ENCODE measurements around the gene TOE1.
"Not testable (repeated sequence)": the region's sequence is repeated elsewhere in the genome, so short reads cannot be mapped to it uniquely, and the experiment has no call there.

TOE1 gene

GRCh38 chr1:45380125-45380524, 40.2 kb downstream of the TOE1 start:
- no peak overlapping the region for H3K23ac ChIP-seq (ENCODE audit: low read length)
- no peaks in the 10 kb centered on the region for H3K27me3 ChIP-seq (ENCODE audit: insufficient read depth, low read length, poor library complexity)
- no peak overlapping the region for H3K4me2 ChIP-seq (ENCODE audit: low read length)
- DNase-seq, result no peak
- no peaks in the 10 kb centered on the region for H3K4me1 ChIP-seq (ENCODE audit: control insufficient read depth, low read depth, low read length)
- no peak overlapping the region for H2BK5ac ChIP-seq (ENCODE audit: low read length)
- no peak overlapping the region for H2BK15ac ChIP-seq (replicated peaks; ENCODE audit: low read depth)
- no CpG with 5 or more reads among the region's 4 CpGs for WGBS (ENCODE audit: extremely low coverage, insufficient coverage, low lambda C conversion rate)
- H4K5ac ChIP-seq (ENCODE audit: low read length), result no peak overlapping the region
- H3K56ac ChIP-seq (ENCODE audit: low read length), result no peak overlapping the region
- no peak overlapping the region for H4K8ac ChIP-seq (ENCODE audit: low read depth, low read length)
- H3K36me3 ChIP-seq (ENCODE audit: control insufficient read depth, insufficient read depth, low read length), result no peaks in the 10 kb centered on the region
- H3K9ac ChIP-seq (ENCODE audit: low read length), result no peak overlapping the region
- H2AK5ac ChIP-seq (ENCODE audit: low read length), result no peak overlapping the region
- H3K79me2 ChIP-seq (ENCODE audit: control insufficient read depth, insufficient read depth, low read length), result no peaks in the 10 kb centered on the region
- H3K27ac ChIP-seq (ENCODE audit: low read depth, low read length), result no peak overlapping the region
- H2BK120ac ChIP-seq (ENCODE audit: low read depth, low read length), result no peak overlapping the region
- H3K18ac ChIP-seq (ENCODE audit: low read length), result no peak overlapping the region
- no peak overlapping the region for H3K4ac ChIP-seq (ENCODE audit: low read depth, low read length)
- H3K4me3 ChIP-seq (ENCODE audit: low read length), result no peak overlapping the region
- H3K79me1 ChIP-seq (ENCODE audit: low read length), result no peaks in the 10 kb centered on the region

GRCh38 chr1:45380730-45381129, 40.8 kb downstream of the TOE1 start:
- Histone ChIP-seq H3K4me3 (ENCODE audit: low read length) (no peak overlapping the region), H4K5ac (ENCODE audit: low read length) (no peak overlapping the region), H3K79me1 (ENCODE audit: low read length) (no peaks in the 10 kb centered on the region), H3K4me2 (ENCODE audit: low read length) (no peak overlapping the region), H3K27me3 (ENCODE audit: insufficient read depth, low read length, poor library complexity) (no peaks in the 10 kb centered on the region), H2BK15ac (replicated peaks; ENCODE audit: low read depth) (no peak overlapping the region), H3K23ac (ENCODE audit: low read length) (no peak overlapping the region), H3K4me1 (ENCODE audit: control insufficient read depth, low read depth, low read length) (no peaks in the 10 kb centered on the region), H3K27ac (ENCODE audit: low read depth, low read length) (no peak overlapping the region), H3K79me2 (ENCODE audit: control insufficient read depth, insufficient read depth, low read length) (no peaks in the 10 kb centered on the region), H3K4ac (ENCODE audit: low read depth, low read length) (no peak overlapping the region), H2BK120ac (ENCODE audit: low read depth, low read length) (no peak overlapping the region), H4K8ac (ENCODE audit: low read depth, low read length) (no peak overlapping the region), H3K18ac (ENCODE audit: low read length) (no peak overlapping the region), H2AK5ac (ENCODE audit: low read length) (no peak overlapping the region), H3K9ac (ENCODE audit: low read length) (no peak overlapping the region), H3K36me3 (ENCODE audit: control insufficient read depth, insufficient read depth, low read length) (no peaks in the 10 kb centered on the region), H3K56ac (ENCODE audit: low read length) (no peak overlapping the region), H2BK5ac (ENCODE audit: low read length) (no peak overlapping the region)
- no CpG with 5 or more reads among the region's 1 CpG for WGBS (ENCODE audit: extremely low coverage, insufficient coverage, low lambda C conversion rate)
- DNase-seq, result no peak

GRCh38 chr1:45381243-45381642, 41.3 kb downstream of the TOE1 start:
- no peak overlapping the region for H3K4ac ChIP-seq (ENCODE audit: low read depth, low read length)
- no peak overlapping the region for H3K18ac ChIP-seq (ENCODE audit: low read length)
- no peak overlapping the region for H2BK15ac ChIP-seq (replicated peaks; ENCODE audit: low read depth)
- no peak overlapping the region for H2AK5ac ChIP-seq (ENCODE audit: low read length)
- no peak overlapping the region for H4K5ac ChIP-seq (ENCODE audit: low read length)
- no peak overlapping the region for H2BK120ac ChIP-seq (ENCODE audit: low read depth, low read length)
- no peak for DNase-seq
- H2BK5ac ChIP-seq (ENCODE audit: low read length), result no peak overlapping the region
- WGBS (ENCODE audit: extremely low coverage, insufficient coverage, low lambda C conversion rate), result no CpG with 5 or more reads among the region's 2 CpGs
- H3K9ac ChIP-seq (ENCODE audit: low read length), result no peak overlapping the region
- H3K23ac ChIP-seq (ENCODE audit: low read length), result no peak overlapping the region
- H3K27ac ChIP-seq (ENCODE audit: low read depth, low read length), result no peak overlapping the region
- H3K79me1 ChIP-seq (ENCODE audit: low read length), result no peaks in the 10 kb centered on the region
- no peak overlapping the region for H3K4me3 ChIP-seq (ENCODE audit: low read length)
- H3K56ac ChIP-seq (ENCODE audit: low read length), result no peak overlapping the region
- no peak overlapping the region for H4K8ac ChIP-seq (ENCODE audit: low read depth, low read length)
- no peaks in the 10 kb centered on the region for H3K36me3 ChIP-seq (ENCODE audit: control insufficient read depth, insufficient read depth, low read length)
- H3K27me3 ChIP-seq (ENCODE audit: insufficient read depth, low read length, poor library complexity), result no peaks in the 10 kb centered on the region
- H3K79me2 ChIP-seq (ENCODE audit: control insufficient read depth, insufficient read depth, low read length), result no peaks in the 10 kb centered on the region
- H3K4me1 ChIP-seq (ENCODE audit: control insufficient read depth, low read depth, low read length), result no peaks in the 10 kb centered on the region
- H3K4me2 ChIP-seq (ENCODE audit: low read length), result no peak overlapping the region

- Histone ChIP-seq H3K4ac (ENCODE audit: low read depth, low read length) (no peak overlapping the region), H3K79me1 (ENCODE audit: low read length) (no peaks in the 10 kb centered on the region)
- WGBS (ENCODE audit: extremely low coverage, insufficient coverage, low lambda C conversion rate), result no CpG with 5 or more reads among the region's 1 CpG
Observed at GRCh38 chr1:45383191-45383590, 43.2 kb downstream of the TOE1 start.

DNA sequence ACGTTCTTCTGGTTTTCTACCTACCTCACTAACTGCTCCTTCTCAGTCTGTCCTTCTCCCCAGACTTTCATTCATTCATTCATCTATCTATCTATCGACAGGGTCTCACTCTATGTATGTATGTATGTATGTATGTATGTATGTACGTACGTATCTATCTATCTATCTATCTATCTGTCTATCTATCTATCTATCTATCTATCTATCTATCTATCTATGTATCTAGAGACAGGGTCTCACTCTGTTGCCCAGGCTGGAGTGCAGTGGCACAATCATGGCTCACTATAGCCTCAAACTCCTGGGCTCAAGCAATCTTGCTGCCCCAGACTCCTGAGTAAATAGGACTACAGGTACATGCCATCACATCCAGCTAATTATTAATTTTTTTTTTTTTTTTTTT, 44.2 kb downstream of the TOE1 start:
- H3K4me1 ChIP-seq (ENCODE audit: control insufficient read depth, low read depth, low read length); H2BK120ac ChIP-seq (ENCODE audit: low read depth, low read length): not testable (repeated sequence)

More at GRCh38 chr1:45383191-45383590, 43.2 kb downstream of the TOE1 start:
- Histone ChIP-seq H4K5ac (ENCODE audit: low read length) (no peak overlapping the region), H3K27ac (ENCODE audit: low read depth, low read length) (no peak overlapping the region), H3K23ac (ENCODE audit: low read length) (no peak overlapping the region), H3K18ac (ENCODE audit: low read length) (no peak overlapping the region), H3K36me3 (ENCODE audit: control insufficient read depth, insufficient read depth, low read length) (no peaks in the 10 kb centered on the region), H2AK5ac (ENCODE audit: low read length) (no peak overlapping the region), H3K4me3 (ENCODE audit: low read length) (no peak overlapping the region), H3K79me2 (ENCODE audit: control insufficient read depth, insufficient read depth, low read length) (no peaks in the 10 kb centered on the region), H2BK5ac (ENCODE audit: low read length) (no peak overlapping the region), H4K8ac (ENCODE audit: low read depth, low read length) (no peak overlapping the region), H3K27me3 (ENCODE audit: insufficient read depth, low read length, poor library complexity) (no peaks in the 10 kb centered on the region), H3K4me2 (ENCODE audit: low read length) (no peak overlapping the region), H2BK120ac (ENCODE audit: low read depth, low read length) (no peak overlapping the region), H2BK15ac (replicated peaks; ENCODE audit: low read depth) (no peak overlapping the region), H3K9ac (ENCODE audit: low read length) (no peak overlapping the region), H3K56ac (ENCODE audit: low read length) (no peak overlapping the region), H3K4me1 (ENCODE audit: control insufficient read depth, low read depth, low read length) (no peaks in the 10 kb centered on the region)
- no peak for DNase-seq

GRCh38 chr1:45385302-45385701, 45.3 kb downstream of the TOE1 start:
- Histone ChIP-seq H3K23ac (ENCODE audit: low read length) (no peak overlapping the region), H3K18ac (ENCODE audit: low read length) (no peak overlapping the region), H3K27me3 (ENCODE audit: insufficient read depth, low read length, poor library complexity) (no peaks in the 10 kb centered on the region), H3K4me3 (ENCODE audit: low read length) (no peak overlapping the region), H3K56ac (ENCODE audit: low read length) (no peak overlapping the region), H3K4me1 (ENCODE audit: control insufficient read depth, low read depth, low read length) (no peaks in the 10 kb centered on the region), H2BK120ac (ENCODE audit: low read depth, low read length) (no peak overlapping the region), H3K27ac (ENCODE audit: low read depth, low read length) (no peak overlapping the region), H4K8ac (ENCODE audit: low read depth, low read length) (no peak overlapping the region), H3K79me1 (ENCODE audit: low read length) (no peaks in the 10 kb centered on the region), H2AK5ac (ENCODE audit: low read length) (no peak overlapping the region), H4K5ac (ENCODE audit: low read length) (no peak overlapping the region), H3K9ac (ENCODE audit: low read length) (no peak overlapping the region), H3K4me2 (ENCODE audit: low read length) (no peak overlapping the region), H3K79me2 (ENCODE audit: control insufficient read depth, insufficient read depth, low read length) (no peaks in the 10 kb centered on the region), H2BK15ac (replicated peaks; ENCODE audit: low read depth) (no peak overlapping the region), H3K4ac (ENCODE audit: low read depth, low read length) (no peak overlapping the region), H3K36me3 (ENCODE audit: control insufficient read depth, insufficient read depth, low read length) (no peaks in the 10 kb centered on the region), H2BK5ac (ENCODE audit: low read length) (no peak overlapping the region)
- no CpG with 5 or more reads among the region's 3 CpGs for whole genome bisulfite sequencing (ENCODE audit: extremely low coverage, insufficient coverage, low lambda C conversion rate)
- no peak for DNase-seq

More for the DNA sequence above, 44.2 kb downstream of the TOE1 start:
- not testable (repeated sequence) for H3K79me2 ChIP-seq (ENCODE audit: control insufficient read depth, insufficient read depth, low read length); H2BK15ac ChIP-seq (replicated peaks; ENCODE audit: low read depth); H3K18ac ChIP-seq (ENCODE audit: low read length); H3K4me3 ChIP-seq (ENCODE audit: low read length); DNase-seq; H2AK5ac ChIP-seq (ENCODE audit: low read length); H3K27ac ChIP-seq (ENCODE audit: low read depth, low read length); H4K5ac ChIP-seq (ENCODE audit: low read length); H3K4ac ChIP-seq (ENCODE audit: low read depth, low read length); H3K4me2 ChIP-seq (ENCODE audit: low read length); H2BK5ac ChIP-seq (ENCODE audit: low read length); H3K36me3 ChIP-seq (ENCODE audit: control insufficient read depth, insufficient read depth, low read length); H3K23ac ChIP-seq (ENCODE audit: low read length); H3K27me3 ChIP-seq (ENCODE audit: insufficient read depth, low read length, poor library complexity); H3K79me1 ChIP-seq (ENCODE audit: low read length); H4K8ac ChIP-seq (ENCODE audit: low read depth, low read length); H3K9ac ChIP-seq (ENCODE audit: low read length); H3K56ac ChIP-seq (ENCODE audit: low read length)
- WGBS (ENCODE audit: extremely low coverage, insufficient coverage, low lambda C conversion rate), result no CpG with 5 or more reads among the region's 4 CpGs

All from mesendoderm (in vitro differentiated cells).